ENCODE measurements around the gene MARCHF10.

DNA sequence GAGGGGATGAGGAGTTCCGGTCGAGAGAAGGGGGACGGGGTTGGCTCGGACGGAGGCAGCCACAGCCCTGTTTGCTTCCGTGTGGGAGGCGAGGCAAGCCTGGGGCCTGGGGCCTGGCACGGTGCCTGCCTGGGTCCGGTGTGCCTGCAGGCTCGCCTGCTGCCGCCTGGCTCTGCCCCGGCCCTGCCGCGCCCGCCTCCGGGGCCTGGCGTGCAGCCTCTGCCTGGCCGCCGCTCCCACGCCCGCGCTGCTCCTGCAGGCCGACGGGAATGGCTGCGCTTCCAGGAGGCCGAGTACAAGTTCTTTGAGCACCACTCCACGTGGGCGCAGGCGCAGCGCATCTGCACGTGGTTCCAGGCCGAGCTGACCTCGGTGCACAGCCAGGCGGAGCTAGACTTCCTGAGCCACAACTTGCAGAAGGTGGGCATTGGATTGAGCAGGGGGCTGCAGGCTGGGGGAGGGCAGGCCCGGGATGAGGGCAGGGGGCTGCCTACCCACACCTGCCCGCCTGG lies 127.5 kb downstream of the MARCHF10 start:
- TF ChIP-seq MXI1 (conservative IDR thresholded peaks at IDR 0.05; ENCODE audit: poor library complexity, severe bottlenecking) (no peak), EZH2 (IDR thresholded peaks at IDR 0.05; ENCODE audit: borderline replicate concordance, insufficient read depth, low read length, poor library complexity, severe bottlenecking) (no peak), POLR2AphosphoS5 (IDR thresholded peaks at IDR 0.05) (no peak)
- TF ChIP-seq, protein P1, sequence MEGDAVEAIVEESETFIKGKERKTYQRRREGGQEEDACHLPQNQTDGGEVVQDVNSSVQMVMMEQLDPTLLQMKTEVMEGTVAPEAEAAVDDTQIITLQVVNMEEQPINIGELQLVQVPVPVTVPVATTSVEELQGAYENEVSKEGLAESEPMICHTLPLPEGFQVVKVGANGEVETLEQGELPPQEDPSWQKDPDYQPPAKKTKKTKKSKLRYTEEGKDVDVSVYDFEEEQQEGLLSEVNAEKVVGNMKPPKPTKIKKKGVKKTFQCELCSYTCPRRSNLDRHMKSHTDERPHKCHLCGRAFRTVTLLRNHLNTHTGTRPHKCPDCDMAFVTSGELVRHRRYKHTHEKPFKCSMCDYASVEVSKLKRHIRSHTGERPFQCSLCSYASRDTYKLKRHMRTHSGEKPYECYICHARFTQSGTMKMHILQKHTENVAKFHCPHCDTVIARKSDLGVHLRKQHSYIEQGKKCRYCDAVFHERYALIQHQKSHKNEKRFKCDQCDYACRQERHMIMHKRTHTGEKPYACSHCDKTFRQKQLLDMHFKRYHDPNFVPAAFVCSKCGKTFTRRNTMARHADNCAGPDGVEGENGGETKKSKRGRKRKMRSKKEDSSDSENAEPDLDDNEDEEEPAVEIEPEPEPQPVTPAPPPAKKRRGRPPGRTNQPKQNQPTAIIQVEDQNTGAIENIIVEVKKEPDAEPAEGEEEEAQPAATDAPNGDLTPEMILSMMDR (IDR thresholded peaks at IDR 0.05; ENCODE audit: poor library complexity, severe bottlenecking) = no peak
- TF ChIP-seq, protein P2, sequence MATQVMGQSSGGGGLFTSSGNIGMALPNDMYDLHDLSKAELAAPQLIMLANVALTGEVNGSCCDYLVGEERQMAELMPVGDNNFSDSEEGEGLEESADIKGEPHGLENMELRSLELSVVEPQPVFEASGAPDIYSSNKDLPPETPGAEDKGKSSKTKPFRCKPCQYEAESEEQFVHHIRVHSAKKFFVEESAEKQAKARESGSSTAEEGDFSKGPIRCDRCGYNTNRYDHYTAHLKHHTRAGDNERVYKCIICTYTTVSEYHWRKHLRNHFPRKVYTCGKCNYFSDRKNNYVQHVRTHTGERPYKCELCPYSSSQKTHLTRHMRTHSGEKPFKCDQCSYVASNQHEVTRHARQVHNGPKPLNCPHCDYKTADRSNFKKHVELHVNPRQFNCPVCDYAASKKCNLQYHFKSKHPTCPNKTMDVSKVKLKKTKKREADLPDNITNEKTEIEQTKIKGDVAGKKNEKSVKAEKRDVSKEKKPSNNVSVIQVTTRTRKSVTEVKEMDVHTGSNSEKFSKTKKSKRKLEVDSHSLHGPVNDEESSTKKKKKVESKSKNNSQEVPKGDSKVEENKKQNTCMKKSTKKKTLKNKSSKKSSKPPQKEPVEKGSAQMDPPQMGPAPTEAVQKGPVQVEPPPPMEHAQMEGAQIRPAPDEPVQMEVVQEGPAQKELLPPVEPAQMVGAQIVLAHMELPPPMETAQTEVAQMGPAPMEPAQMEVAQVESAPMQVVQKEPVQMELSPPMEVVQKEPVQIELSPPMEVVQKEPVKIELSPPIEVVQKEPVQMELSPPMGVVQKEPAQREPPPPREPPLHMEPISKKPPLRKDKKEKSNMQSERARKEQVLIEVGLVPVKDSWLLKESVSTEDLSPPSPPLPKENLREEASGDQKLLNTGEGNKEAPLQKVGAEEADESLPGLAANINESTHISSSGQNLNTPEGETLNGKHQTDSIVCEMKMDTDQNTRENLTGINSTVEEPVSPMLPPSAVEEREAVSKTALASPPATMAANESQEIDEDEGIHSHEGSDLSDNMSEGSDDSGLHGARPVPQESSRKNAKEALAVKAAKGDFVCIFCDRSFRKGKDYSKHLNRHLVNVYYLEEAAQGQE (IDR thresholded peaks at IDR 0.05; ENCODE audit: borderline replicate concordance) = no peak

All from neural cell (in vitro differentiated cells).